GM06990 (cell line): ENCODE data around the gene MARK3.

ENCODE experiments used
- DNase-seq: peaks from one replicate; pipeline ENCODE4 v3.0.0-alpha.2; 2011; ENCODE audit not compliant: insufficient read length; ENCODE audit errors: extremely low read depth
- H3K27me3 ChIP-seq: replicated peaks from 2 replicates; pipeline ENCODE4 v1.6.0; 2011; ENCODE audit warnings: low read length; ENCODE audit not compliant: control insufficient read depth, insufficient read depth
- H3K36me3 ChIP-seq: 2 replicates; pipeline ENCODE4 v1.5.1; 2011; ENCODE audit warnings: low read length; ENCODE audit not compliant: control insufficient read depth, insufficient read depth
- H3K4me3 ChIP-seq: replicated peaks from 2 replicates; pipeline ENCODE4 v1.5.1; 2011; ENCODE audit warnings: low read depth, mild to moderate bottlenecking, control low read depth, low read length
- CTCF ChIP-seq: IDR thresholded peaks from 2 replicates; pipeline ENCODE4 v1.5.1; 2011; ENCODE audit warnings: low read length, control low read depth, mild to moderate bottlenecking, inconsistent platforms; ENCODE audit not compliant: insufficient read depth, poor library complexity, severe bottlenecking

The MARK3 gene

GRCh38 chr14:103545219-103545914 is 160.2 kb downstream of the MARK3 start:
- no peak for DNase-seq
- Histone ChIP-seq H3K36me3 (no peaks in the 10 kb centered on the region), H3K27me3 (no peaks in the 10 kb centered on the region), H3K4me3 (no peak overlapping the region)
- no peak for TF ChIP-seq CTCF

- Histone ChIP-seq H3K36me3 (no peaks in the 10 kb centered on the region), H3K27me3 (no peaks in the 10 kb centered on the region), H3K4me3 (no peak overlapping the region)
- no peak for DNase-seq
- no peak for TF ChIP-seq CTCF
These were observed 160.9 kb downstream of the MARK3 start for GRCh38 chr14:103545915-103546651.

- DNase-seq, result peak; percentile 67
These were observed 161.6 kb downstream of the MARK3 start for GRCh38 chr14:103546652-103547454.

GRCh38 chr14:103547455-103547940 is 162.3 kb downstream of the MARK3 start:
- H3K4me3 ChIP-seq, result no peak overlapping the region
- H3K27me3 ChIP-seq, result no peaks in the 10 kb centered on the region
- TF ChIP-seq CTCF, result no peak
- DNase-seq, result no peak
- no peaks in the 10 kb centered on the region for H3K36me3 ChIP-seq

More at GRCh38 chr14:103546652-103547454, 161.6 kb downstream of the MARK3 start:
- Histone ChIP-seq H3K4me3 (no peak overlapping the region), H3K36me3 (no peaks in the 10 kb centered on the region), H3K27me3 (no peaks in the 10 kb centered on the region)
- peak; percentile 88 for TF ChIP-seq CTCF

- Histone ChIP-seq H3K4me3 (no peak overlapping the region), H3K27me3 (no peaks in the 10 kb centered on the region), H3K36me3 (no peaks in the 10 kb centered on the region)
- no peak for TF ChIP-seq CTCF
- no peak for DNase-seq
These were observed 162.8 kb downstream of the MARK3 start for GRCh38 chr14:103547941-103548462.
